GM21360 (cell line): ENCODE data around the gene SUPT5H.
"Not testable (repeated sequence)": the region's sequence is repeated elsewhere in the genome, so short reads cannot be mapped to it uniquely, and the experiment has no call there.

Source experiments
- ATAC-seq: cut with Tn5 transposase; IDR thresholded peaks from one replicate; pipeline ENCODE4 v1.9.1; 2021; ENCODE audit warnings: mild to moderate bottlenecking, moderate library complexity; ENCODE audit not compliant: unreplicated experiment

Gene SUPT5H

GRCh38 chr19:39463403-39463802 lies 18.0 kb downstream of the SUPT5H start:
- ATAC-seq: no peak

GRCh38 chr19:39465956-39466747 lies 20.8 kb downstream of the SUPT5H start:
- ATAC-seq: no peak

- no peak for ATAC-seq
These were observed 22.6 kb downstream of the SUPT5H start for GRCh38 chr19:39467941-39468340.

- no peak for ATAC-seq
These were observed 23.7 kb downstream of the SUPT5H start for GRCh38 chr19:39469036-39469435.

GRCh38 chr19:39469567-39469966 lies 24.2 kb downstream of the SUPT5H start:
- no peak for ATAC-seq

GRCh38 chr19:39470724-39471339 lies 25.4 kb downstream of the SUPT5H start:
- no peak for ATAC-seq

- no peak for ATAC-seq
These were observed 26.6 kb downstream of the SUPT5H start for GRCh38 chr19:39471756-39472536.

GRCh38 chr19:39472746-39473442 lies 27.5 kb downstream of the SUPT5H start:
- ATAC-seq: no peak

GRCh38 chr19:39473443-39473960 lies 28.1 kb downstream of the SUPT5H start:
- no peak for ATAC-seq

- ATAC-seq: no peak
These were observed 28.8 kb downstream of the SUPT5H start for GRCh38 chr19:39474139-39474620.

GRCh38 chr19:39475748-39476147 lies 30.4 kb downstream of the SUPT5H start:
- ATAC-seq: no peak

GRCh38 chr19:39479319-39479801 lies 34.0 kb downstream of the SUPT5H start:
- ATAC-seq: not testable (repeated sequence)

- no peak for ATAC-seq
These were observed 34.5 kb downstream of the SUPT5H start for GRCh38 chr19:39479916-39480315.

GRCh38 chr19:39480337-39481228 lies 35.2 kb downstream of the SUPT5H start, which contains the start of gene TIMM50:
TSS of gene TIMM50 (plus strand) at chr19:39480838. CDS start at chr19:39480854, 16 bp downstream.
- ATAC-seq: peak; percentile 66

GRCh38 chr19:39481229-39481545 lies 35.8 kb downstream of the SUPT5H start:
- no peak for ATAC-seq

GRCh38 chr19:39481676-39482075 lies 36.3 kb downstream of the SUPT5H start:
- no peak for ATAC-seq

- no peak for ATAC-seq
These were observed 37.8 kb downstream of the SUPT5H start for GRCh38 chr19:39483141-39483540.

- ATAC-seq: no peak
These were observed 44.4 kb downstream of the SUPT5H start for GRCh38 chr19:39489756-39490155.

- ATAC-seq: no peak
These were observed 46.8 kb downstream of the SUPT5H start for GRCh38 chr19:39492225-39492624.

- ATAC-seq: no peak
These were observed 47.4 kb downstream of the SUPT5H start for GRCh38 chr19:39492788-39493187.
